B cell (primary cell): ENCODE data around the gene BDKRB1.

Experiments
- EZH2 ChIP-seq: IDR thresholded peaks from 2 replicates; pipeline ENCODE4 v1.6.1; 2012; ENCODE audit warnings: borderline replicate concordance, low read depth, mild to moderate bottlenecking, moderate library complexity, low read length; ENCODE audit not compliant: insufficient read depth, poor library complexity, severe bottlenecking
- TF ChIP-seq, protein P1 (sequence below): fragments of 200-600 bp; IDR thresholded peaks from one replicate; pipeline ENCODE4 v1.8.0; 2022; ENCODE audit warnings: antibody characterized with exemption, mild to moderate bottlenecking

DNA sequence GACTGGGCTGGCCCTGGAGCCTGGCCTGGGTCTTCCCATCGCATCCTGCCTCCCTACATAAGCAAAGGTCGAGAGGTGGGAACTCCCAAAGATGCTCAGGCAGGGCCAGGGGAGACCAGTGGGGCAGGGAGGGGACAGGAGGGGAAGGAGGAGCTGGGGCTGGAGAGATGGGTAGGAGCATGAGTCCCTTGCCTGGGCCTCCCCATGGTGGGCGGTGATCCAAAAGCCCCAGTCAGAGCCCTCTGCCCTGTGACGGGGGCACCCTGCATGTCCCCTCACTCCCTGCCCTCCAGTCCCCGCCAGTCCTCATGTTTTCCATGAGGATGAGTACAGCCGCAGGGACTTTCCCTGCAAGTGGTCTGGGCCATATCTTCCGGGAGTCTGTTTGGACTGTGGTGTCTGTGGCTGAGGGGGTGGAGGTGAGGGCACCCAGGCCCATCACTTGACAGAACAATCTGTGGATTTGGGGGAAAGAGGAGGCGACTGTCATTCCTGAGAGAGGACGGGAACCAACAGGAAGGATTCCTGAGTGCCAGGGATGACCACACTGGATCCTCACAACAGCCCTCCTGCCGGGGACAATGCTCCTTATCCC is 42.0 kb upstream of the BDKRB1 start:
- TF ChIP-seq, protein P1, sequence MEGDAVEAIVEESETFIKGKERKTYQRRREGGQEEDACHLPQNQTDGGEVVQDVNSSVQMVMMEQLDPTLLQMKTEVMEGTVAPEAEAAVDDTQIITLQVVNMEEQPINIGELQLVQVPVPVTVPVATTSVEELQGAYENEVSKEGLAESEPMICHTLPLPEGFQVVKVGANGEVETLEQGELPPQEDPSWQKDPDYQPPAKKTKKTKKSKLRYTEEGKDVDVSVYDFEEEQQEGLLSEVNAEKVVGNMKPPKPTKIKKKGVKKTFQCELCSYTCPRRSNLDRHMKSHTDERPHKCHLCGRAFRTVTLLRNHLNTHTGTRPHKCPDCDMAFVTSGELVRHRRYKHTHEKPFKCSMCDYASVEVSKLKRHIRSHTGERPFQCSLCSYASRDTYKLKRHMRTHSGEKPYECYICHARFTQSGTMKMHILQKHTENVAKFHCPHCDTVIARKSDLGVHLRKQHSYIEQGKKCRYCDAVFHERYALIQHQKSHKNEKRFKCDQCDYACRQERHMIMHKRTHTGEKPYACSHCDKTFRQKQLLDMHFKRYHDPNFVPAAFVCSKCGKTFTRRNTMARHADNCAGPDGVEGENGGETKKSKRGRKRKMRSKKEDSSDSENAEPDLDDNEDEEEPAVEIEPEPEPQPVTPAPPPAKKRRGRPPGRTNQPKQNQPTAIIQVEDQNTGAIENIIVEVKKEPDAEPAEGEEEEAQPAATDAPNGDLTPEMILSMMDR: no peak
- TF ChIP-seq EZH2: no peak
